GM18502 (cell line): Measurements from ENCODE around the gene NPHS1.
"Not testable (repeated sequence)": the region's sequence is repeated elsewhere in the genome, so short reads cannot be mapped to it uniquely, and the experiment has no call there.

Experiments used
- ATAC-seq: cut with Tn5 transposase; IDR thresholded peaks from one replicate; pipeline ENCODE4 v1.9.1; 2021; ENCODE audit warnings: mild to moderate bottlenecking; ENCODE audit not compliant: unreplicated experiment, poor library complexity

Gene NPHS1

DNA sequence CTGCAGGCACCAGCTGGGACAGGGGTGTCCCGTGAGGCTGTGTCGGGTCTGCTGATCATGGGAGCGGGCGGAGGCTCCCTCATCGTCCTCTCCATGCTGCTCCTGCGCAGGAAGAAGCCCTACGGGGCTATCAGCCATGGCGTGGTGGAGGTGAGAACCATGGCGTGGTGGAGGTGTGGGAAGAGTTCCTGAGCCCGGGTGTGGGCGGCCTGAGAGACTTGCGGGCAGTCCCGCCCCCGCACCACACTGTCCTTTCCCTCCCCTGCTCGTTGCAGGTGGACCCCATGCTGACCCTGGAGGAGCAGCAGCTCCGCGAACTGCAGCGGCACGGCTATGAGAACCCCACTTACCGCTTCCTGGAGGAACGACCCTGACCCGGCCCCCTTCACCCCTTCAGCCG, 26.8 kb upstream of the NPHS1 start:
- no peak for ATAC-seq

DNA sequence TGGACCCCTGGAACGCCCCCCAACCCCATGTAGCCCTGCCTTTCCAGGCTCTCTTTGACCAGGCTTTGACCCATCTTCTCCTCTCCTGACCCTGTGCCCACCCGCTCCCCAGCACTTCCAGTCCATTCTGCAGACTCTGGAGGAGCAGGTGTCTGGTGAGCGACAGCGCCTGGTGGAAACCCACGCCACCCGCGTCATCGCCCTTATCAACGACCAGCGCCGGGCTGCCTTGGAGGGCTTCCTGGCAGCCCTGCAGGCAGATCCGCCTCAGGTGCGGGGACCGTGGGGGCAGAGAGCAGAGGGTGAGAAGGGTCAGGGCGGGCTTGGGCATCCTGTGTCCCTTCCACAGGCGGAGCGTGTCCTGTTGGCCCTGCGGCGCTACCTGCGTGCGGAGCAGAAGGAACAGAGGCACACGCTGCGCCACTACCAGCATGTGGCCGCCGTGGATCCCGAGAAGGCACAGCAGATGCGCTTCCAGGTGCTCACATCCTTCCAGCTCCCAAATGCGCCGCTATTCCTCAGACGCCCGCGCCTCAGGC, 22.2 kb upstream of the NPHS1 start:
- ATAC-seq, result no peak

- ATAC-seq, result no peak
Measured at GRCh38 chr19:35872180-35872579, 19.9 kb upstream of the NPHS1 start.

GRCh38 chr19:35871611-35872010, 19.3 kb upstream of the NPHS1 start:
- ATAC-seq, result no peak

DNA sequence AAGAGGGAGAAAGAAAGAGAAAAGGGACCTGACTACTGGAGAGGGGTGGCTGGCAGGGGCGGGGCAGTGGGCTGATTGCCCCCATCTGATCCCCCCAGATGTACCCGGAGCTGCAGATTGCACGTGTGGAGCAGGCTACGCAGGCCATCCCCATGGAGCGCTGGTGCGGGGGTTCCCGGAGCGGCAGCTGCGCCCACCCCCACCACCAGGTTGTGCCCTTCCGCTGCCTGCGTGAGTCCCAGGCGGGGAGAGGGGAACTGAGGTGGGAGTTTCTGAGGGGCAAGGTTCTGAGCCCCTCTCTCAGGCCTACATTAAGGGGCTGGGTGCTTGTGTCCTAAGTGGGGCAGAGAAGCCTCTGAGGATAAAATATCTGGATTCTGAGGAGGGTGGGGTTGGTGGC, 18.5 kb upstream of the NPHS1 start:
- ATAC-seq, result no peak

- not testable (repeated sequence) for ATAC-seq
Measured at GRCh38 chr19:35870124-35870736, 17.9 kb upstream of the NPHS1 start.

GRCh38 chr19:35869327-35870123, 17.2 kb upstream of the NPHS1 start:
- no peak for ATAC-seq

- ATAC-seq, result no peak
Measured at GRCh38 chr19:35868823-35869326, 16.6 kb upstream of the NPHS1 start.

GRCh38 chr19:35868172-35868822, 16.0 kb upstream of the NPHS1 start, which contains the start of gene APLP1:
TSS of gene APLP1 (plus strand) at chr19:35868574. CDS start at chr19:35868637, 63 bp downstream.
- peak; percentile 53 for ATAC-seq

DNA sequence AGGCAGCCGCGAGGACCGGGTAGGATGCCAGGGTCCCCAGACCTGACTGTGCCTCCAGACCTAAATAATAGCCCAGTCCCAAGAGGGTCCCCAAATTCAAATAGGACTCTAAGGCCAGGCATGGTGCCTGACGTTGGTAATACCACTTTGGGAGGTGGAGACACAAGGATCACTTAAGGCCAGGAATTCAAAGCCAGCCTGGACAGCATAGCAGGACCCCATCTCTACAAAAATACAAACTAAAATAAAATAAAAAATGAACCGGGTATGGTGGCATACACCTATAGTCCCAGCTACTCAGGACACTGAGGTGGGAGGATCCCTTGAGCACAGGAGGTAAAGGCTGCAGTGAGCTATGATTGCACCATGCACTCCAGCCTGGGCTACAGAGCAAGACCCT, 10.7 kb upstream of the NPHS1 start:
- ATAC-seq, result no peak

DNA sequence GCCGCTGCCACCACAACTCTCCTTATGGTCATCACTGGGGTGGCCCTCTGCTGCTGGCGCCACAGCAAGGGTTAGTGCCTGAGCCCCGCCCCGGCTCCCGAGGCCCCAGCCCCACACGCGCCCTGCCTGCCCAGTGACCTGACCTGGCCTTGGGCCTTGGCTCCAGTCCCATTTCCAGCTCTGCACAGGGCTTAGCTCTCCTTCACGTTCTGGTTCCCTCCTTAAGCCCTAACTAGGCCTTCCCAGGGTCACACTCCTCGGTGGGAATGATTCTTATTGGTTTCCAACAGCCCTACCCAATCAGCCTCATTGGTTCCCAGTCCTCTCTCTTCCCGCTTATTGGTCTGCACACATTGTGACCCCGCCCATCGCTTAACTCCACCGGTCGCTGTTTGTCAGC, 10.2 kb upstream of the NPHS1 start:
- ATAC-seq, result no peak

- no peak for ATAC-seq
Measured at GRCh38 chr19:35861640-35862160, 9.4 kb upstream of the NPHS1 start.

GRCh38 chr19:35860818-35861639, 8.7 kb upstream of the NPHS1 start:
- no peak for ATAC-seq

- no peak for ATAC-seq
Measured at GRCh38 chr19:35860436-35860817, 8.1 kb upstream of the NPHS1 start.

- ATAC-seq, result no peak
Measured at GRCh38 chr19:35859414-35859813, 7.1 kb upstream of the NPHS1 start.

DNA sequence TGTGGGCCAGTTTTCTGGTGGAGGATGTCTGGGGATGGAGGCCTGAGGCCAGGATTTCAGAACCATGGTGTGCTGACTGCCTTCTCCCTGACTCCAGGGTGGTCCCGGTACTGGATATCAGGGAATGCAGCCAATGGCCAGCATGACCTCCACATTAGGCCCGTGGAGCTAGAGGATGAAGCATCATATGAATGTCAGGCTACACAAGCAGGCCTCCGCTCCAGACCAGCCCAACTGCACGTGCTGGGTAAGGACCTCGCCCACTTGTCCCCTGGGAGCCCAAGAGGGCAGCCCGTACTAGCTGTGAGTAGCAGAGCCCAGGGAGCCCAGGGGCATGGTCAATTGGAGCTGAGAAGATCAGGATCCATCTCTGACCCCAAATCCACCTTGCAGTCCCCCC, 6.0 kb upstream of the NPHS1 start:
- no peak for ATAC-seq

GRCh38 chr19:35856546-35857149, 4.3 kb upstream of the NPHS1 start, which contains the start of gene KIRREL2:
TSS of gene KIRREL2 (plus strand) at chr19:35856911. CDS start at chr19:35857120, 209 bp downstream.
- ATAC-seq, result no peak

- ATAC-seq, result no peak
Measured at GRCh38 chr19:35853038-35853756, 893 bp upstream of the NPHS1 start.
